Activated CD8-positive, alpha-beta T cell treated with anti-CD3 and anti-CD28 coated beads, Interleukin-2, amount 10 ng/mL, durations not matched to agents 7 days and 5 days (primary cell): ENCODE measurements around the gene TRIM24. TPM values are rescaled to one million over a fixed set of nuclear protein-coding genes. Genes with fewer than 3 reads are reported as not detected.
"Not testable (repeated sequence)": the region's sequence is repeated elsewhere in the genome, so short reads cannot be mapped to it uniquely, and the experiment has no call there.

Experiments used
- ATAC-seq: fragments of 150-1000 bp; cut with Tn5 transposase; one replicate; pipeline ENCODE4 v1.10.0; 2021; ENCODE audit warnings: moderate library complexity
- CTCF ChIA-PET: fragments of 350-600 bp; sonication (Branson Sonifier 250); formaldehyde crosslinking; loops from one replicate; lab custom pipeline; 2021; ENCODE audit warnings: antibody characterized with exemption; lab: Charles Lee
- POLR2A ChIA-PET: fragments of 350-600 bp; sonication (Branson Sonifier 250); formaldehyde crosslinking; loops from one replicate; lab custom pipeline; 2021; ENCODE audit warnings: antibody characterized with exemption; lab: Charles Lee
- DNase-seq: peaks from one replicate; pipeline ENCODE4 v3.0.0-alpha.2; 2020
- H3K27ac Mint-ChIP-seq: one replicate; pipeline ENCODE4 v1.8.0; 2021; ENCODE audit warnings: mild to moderate bottlenecking, mixed read lengths
- H3K27me3 Mint-ChIP-seq: one replicate; pipeline ENCODE4 v1.8.0; 2021; ENCODE audit warnings: low read depth, mixed read lengths
- H3K36me3 Mint-ChIP-seq: one replicate; pipeline ENCODE4 v1.8.0; 2021; ENCODE audit warnings: low read depth, mixed read lengths
- H3K4me1 Mint-ChIP-seq: one replicate; pipeline ENCODE4 v1.8.0; 2021; ENCODE audit warnings: low read depth, mixed read lengths
- H3K4me3 Mint-ChIP-seq: one replicate; pipeline ENCODE4 v1.8.0; 2021; ENCODE audit warnings: mild to moderate bottlenecking, mixed read lengths
- H3K9me3 Mint-ChIP-seq: one replicate; pipeline ENCODE4 v1.8.0; 2022; ENCODE audit warnings: mixed read lengths; ENCODE audit not compliant: insufficient read depth
- total RNA-seq, 2 experiments: library from RNA; stranded (reverse); gene quantifications; one replicate each; pipeline ENCODE4 v1.2.3, GENCODE V29; 2021

TRIM24 gene
- total RNA-seq = 10 to 100 TPM; 26.1 to 26.2 TPM

- POLR2A ChIA-PET = interaction anchor here (1.2 to 1.8 kb wide), 3 partner anchors 10 to 165 kb away, joined by 4 to 5 read pairs (median 4); no protein-coding TSS in a partner anchor
- ATAC-seq (peak; percentile 90), DNase-seq (peak; percentile 96)
- Mint-ChIP-seq H3K4me3 (peak within 1 kb of the TSS; percentile 88), H3K36me3 (peaks cover 14% of the 10 kb centered on the region), H3K4me1 (peaks cover 25% of the 10 kb centered on the region), H3K27ac (peak within 1 kb of the TSS; percentile 93), H3K9me3 (no peaks in the 10 kb centered on the region), H3K27me3 (peaks cover 3% of the 10 kb centered on the region)
- CTCF ChIA-PET = interaction anchor here (2.3 to 2.4 kb wide), 3 partner anchors 19 to 279 kb away, joined by 5 to 13 read pairs (median 7); no protein-coding TSS in a partner anchor
Measured at GRCh38 chr7:138460176-138460648, at the start of gene TRIM24. TRIM24 (plus strand) TSS chr7:138460259; CDS start chr7:138460549, 290 bp downstream.

GRCh38 chr7:138412077-138412476 is 48.0 kb upstream of the TRIM24 start:
- H3K36me3 Mint-ChIP-seq, CTCF ChIA-PET: not testable (repeated sequence)

GRCh38 chr7:138412921-138413320 is 47.1 kb upstream of the TRIM24 start:
- POLR2A ChIA-PET, DNase-seq, H3K4me3 Mint-ChIP-seq, H3K4me1 Mint-ChIP-seq, ATAC-seq, H3K9me3 Mint-ChIP-seq, H3K27me3 Mint-ChIP-seq, H3K36me3 Mint-ChIP-seq, CTCF ChIA-PET, H3K27ac Mint-ChIP-seq: not testable (repeated sequence)

More at GRCh38 chr7:138412077-138412476, 48.0 kb upstream of the TRIM24 start:
- H3K9me3 Mint-ChIP-seq, H3K4me1 Mint-ChIP-seq, DNase-seq, POLR2A ChIA-PET, ATAC-seq, H3K27me3 Mint-ChIP-seq, H3K4me3 Mint-ChIP-seq, H3K27ac Mint-ChIP-seq: not testable (repeated sequence)

GRCh38 chr7:138417078-138417700 is 42.9 kb upstream of the TRIM24 start:
- peaks cover 7% of the 10 kb centered on the region for H3K9me3 Mint-ChIP-seq
- CTCF ChIA-PET = interaction anchor here (1.2 kb wide), 1 partner anchor 321 kb away, joined by 3 read pairs; no protein-coding TSS in a partner anchor
- ATAC-seq = no peak
- no peak for DNase-seq
- no peak overlapping the region for H3K4me3 Mint-ChIP-seq
- no peaks in the 10 kb centered on the region for H3K27me3 Mint-ChIP-seq
- POLR2A ChIA-PET = no interaction called here
- H3K27ac Mint-ChIP-seq = no peak overlapping the region
- no peaks in the 10 kb centered on the region for H3K36me3 Mint-ChIP-seq
- no peaks in the 10 kb centered on the region for H3K4me1 Mint-ChIP-seq

GRCh38 chr7:138417764-138418163 is 42.3 kb upstream of the TRIM24 start:
- CTCF ChIA-PET = interaction anchor here (1.2 kb wide), 1 partner anchor 321 kb away, joined by 3 read pairs; no protein-coding TSS in a partner anchor
- DNase-seq = no peak
- peaks cover 7% of the 10 kb centered on the region for H3K9me3 Mint-ChIP-seq
- no peak overlapping the region for H3K27ac Mint-ChIP-seq
- H3K4me1 Mint-ChIP-seq = no peaks in the 10 kb centered on the region
- no peak overlapping the region for H3K4me3 Mint-ChIP-seq
- POLR2A ChIA-PET = no interaction called here
- no peaks in the 10 kb centered on the region for H3K36me3 Mint-ChIP-seq
- H3K27me3 Mint-ChIP-seq = no peaks in the 10 kb centered on the region
- ATAC-seq = no peak

GRCh38 chr7:138418403-138418802 is 41.7 kb upstream of the TRIM24 start:
- POLR2A ChIA-PET, H3K27ac Mint-ChIP-seq, H3K4me3 Mint-ChIP-seq, H3K27me3 Mint-ChIP-seq, H3K36me3 Mint-ChIP-seq, DNase-seq, H3K4me1 Mint-ChIP-seq, H3K9me3 Mint-ChIP-seq, ATAC-seq: not testable (repeated sequence)
- CTCF ChIA-PET = interaction anchor here (1.2 kb wide), 1 partner anchor 320 kb away, joined by 3 read pairs; no protein-coding TSS in a partner anchor

GRCh38 chr7:138425026-138425425 is 35.0 kb upstream of the TRIM24 start:
- DNase-seq = no peak
- H3K4me3 Mint-ChIP-seq = no peak overlapping the region
- POLR2A ChIA-PET = no interaction called here
- no peak for ATAC-seq
- CTCF ChIA-PET = no interaction called here
- no peaks in the 10 kb centered on the region for H3K4me1 Mint-ChIP-seq
- no peak overlapping the region for H3K27ac Mint-ChIP-seq
- H3K36me3 Mint-ChIP-seq = peaks cover 4% of the 10 kb centered on the region
- peaks cover 13% of the 10 kb centered on the region for H3K9me3 Mint-ChIP-seq
- H3K27me3 Mint-ChIP-seq = no peaks in the 10 kb centered on the region

GRCh38 chr7:138429577-138430250 is 30.3 kb upstream of the TRIM24 start:
- Mint-ChIP-seq H3K4me1 (peaks cover 7% of the 10 kb centered on the region), H3K27me3 (no peaks in the 10 kb centered on the region), H3K4me3 (no peak overlapping the region), H3K9me3 (peaks cover 26% of the 10 kb centered on the region), H3K27ac (no peak overlapping the region), H3K36me3 (peaks cover 12% of the 10 kb centered on the region)
- CTCF ChIA-PET = no interaction called here
- POLR2A ChIA-PET = no interaction called here
- no peak for DNase-seq
- no peak for ATAC-seq

GRCh38 chr7:138431517-138431916 is 28.5 kb upstream of the TRIM24 start:
- no peak overlapping the region for H3K4me3 Mint-ChIP-seq
- POLR2A ChIA-PET = no interaction called here
- CTCF ChIA-PET = no interaction called here
- peaks cover 12% of the 10 kb centered on the region for H3K36me3 Mint-ChIP-seq
- H3K27me3 Mint-ChIP-seq = no peaks in the 10 kb centered on the region
- H3K4me1 Mint-ChIP-seq = peaks cover 7% of the 10 kb centered on the region
- H3K9me3 Mint-ChIP-seq = peaks cover 26% of the 10 kb centered on the region
- ATAC-seq = no peak
- DNase-seq = no peak
- no peak overlapping the region for H3K27ac Mint-ChIP-seq

GRCh38 chr7:138433583-138434443 is 26.2 kb upstream of the TRIM24 start:
- Mint-ChIP-seq H3K9me3 (peaks cover 20% of the 10 kb centered on the region), H3K36me3 (peaks cover 12% of the 10 kb centered on the region), H3K27me3 (no peaks in the 10 kb centered on the region), H3K27ac (no peak overlapping the region), H3K4me1 (peaks cover 7% of the 10 kb centered on the region), H3K4me3 (no peak overlapping the region)
- DNase-seq (no peak), ATAC-seq (no peak)
- ChIA-PET POLR2A (no interaction called here), CTCF (no interaction called here)

GRCh38 chr7:138434597-138435019 is 25.5 kb upstream of the TRIM24 start:
- no peak overlapping the region for H3K27ac Mint-ChIP-seq
- DNase-seq (no peak), ATAC-seq (no peak)
- CTCF ChIA-PET = no interaction called here
- peaks cover 7% of the 10 kb centered on the region for H3K4me1 Mint-ChIP-seq
- no peaks in the 10 kb centered on the region for H3K27me3 Mint-ChIP-seq
- peaks cover 12% of the 10 kb centered on the region for H3K36me3 Mint-ChIP-seq
- POLR2A ChIA-PET = no interaction called here
- H3K4me3 Mint-ChIP-seq = no peak overlapping the region
- peaks cover 17% of the 10 kb centered on the region for H3K9me3 Mint-ChIP-seq
